HepG2 (cell line): ENCODE results near the gene BBS1. TPM values are rescaled to one million over a fixed set of nuclear protein-coding genes. Genes with fewer than 3 reads are reported as not detected.

Experiments
- ATM ChIP-seq: fragments of 450-650 bp; IDR thresholded peaks from 2 replicates; pipeline ENCODE4 v1.7.1; 2017; ENCODE audit warnings: mild to moderate bottlenecking, borderline replicate concordance
- BATF2 ChIP-seq: sonication (generic); formaldehyde crosslinking; IDR thresholded peaks from 2 replicates; pipeline ENCODE4 v1.8.0; 2022; ENCODE audit warnings: mild to moderate bottlenecking, missing genetic modification reagents, moderate library complexity
- CHD2 ChIP-seq: IDR thresholded peaks from 2 replicates; pipeline ENCODE4 v1.6.1; 2011; ENCODE audit warnings: low read depth, low read length, improper control_type of control experiment
- CSRNP1 ChIP-seq: sonication (generic); formaldehyde crosslinking; IDR thresholded peaks from 2 replicates; pipeline ENCODE4 v1.8.1; 2023; ENCODE audit warnings: mild to moderate bottlenecking, missing genetic modification reagents
- FLYWCH1 ChIP-seq: sonication (generic); formaldehyde crosslinking; IDR thresholded peaks from 2 replicates; pipeline ENCODE4 v1.8.1; 2023; ENCODE audit warnings: mild to moderate bottlenecking, missing genetic modification reagents
- MATR3 ChIP-seq: sonication (generic); formaldehyde crosslinking; IDR thresholded peaks from 2 replicates; pipeline ENCODE4 v1.4.0; 2020; ENCODE audit warnings: missing genetic modification reagents
- MNT ChIP-seq: fragments of 450-650 bp; IDR thresholded peaks from 2 replicates; pipeline ENCODE4 v1.6.1; 2016
- PHF21A ChIP-seq: sonication (generic); formaldehyde crosslinking; IDR thresholded peaks from 2 replicates; pipeline ENCODE4 v1.5.0; 2020; ENCODE audit warnings: mild to moderate bottlenecking, missing genetic modification reagents
- SMYD3 ChIP-seq: sonication (generic); formaldehyde crosslinking; IDR thresholded peaks from 2 replicates; pipeline ENCODE4 v1.8.1; 2023; ENCODE audit warnings: mild to moderate bottlenecking, missing genetic modification reagents
- SUZ12 ChIP-seq: fragments of 150-350 bp; IDR thresholded peaks from 2 replicates; pipeline ENCODE4 v1.6.1; 2014; ENCODE audit warnings: low read depth, low read length
- THRA ChIP-seq: sonication (generic); formaldehyde crosslinking; IDR thresholded peaks from 2 replicates; pipeline ENCODE4 v1.4.0; 2020; ENCODE audit warnings: missing genetic modification reagents, borderline replicate concordance
- ZBTB10 ChIP-seq: sonication (generic); formaldehyde crosslinking; IDR thresholded peaks from 2 replicates; pipeline ENCODE4 v1.4.0; 2020; ENCODE audit warnings: missing genetic modification reagents, borderline replicate concordance
- ZGPAT ChIP-seq: IDR thresholded peaks from 2 replicates; pipeline ENCODE4 v1.6.1; 2016; ENCODE audit warnings: mild to moderate bottlenecking
- ZNF232 ChIP-seq: sonication (generic); formaldehyde crosslinking; IDR thresholded peaks from 2 replicates; pipeline ENCODE4 v1.4.0; 2020; ENCODE audit warnings: missing genetic modification reagents, borderline replicate concordance
- ZNF260 ChIP-seq: sonication (generic); formaldehyde crosslinking; IDR thresholded peaks from 2 replicates; pipeline ENCODE4 v1.4.0; 2020; ENCODE audit warnings: missing genetic modification reagents, low read depth, mild to moderate bottlenecking, borderline replicate concordance
- ZNF274 ChIP-seq: sonication (generic); formaldehyde crosslinking; IDR thresholded peaks from 2 replicates; pipeline ENCODE4 v1.5.1; 2020; ENCODE audit warnings: mild to moderate bottlenecking, missing genetic modification reagents
- ZNF331 ChIP-seq: sonication (generic); formaldehyde crosslinking; IDR thresholded peaks from 2 replicates; pipeline ENCODE4 v1.4.0; 2020; ENCODE audit warnings: missing genetic modification reagents
- ZNF451 ChIP-seq: sonication (generic); formaldehyde crosslinking; IDR thresholded peaks from 2 replicates; pipeline ENCODE4 v1.5.0; 2020; ENCODE audit warnings: mild to moderate bottlenecking, missing genetic modification reagents
- ZNF550 ChIP-seq: sonication (generic); formaldehyde crosslinking; IDR thresholded peaks from 2 replicates; pipeline ENCODE4 v1.4.0; 2020; ENCODE audit warnings: mild to moderate bottlenecking, missing genetic modification reagents, borderline replicate concordance
- ZNF615 ChIP-seq: sonication (generic); formaldehyde crosslinking; IDR thresholded peaks from 2 replicates; pipeline ENCODE4 v1.5.0; 2020; ENCODE audit warnings: mild to moderate bottlenecking, missing genetic modification reagents, borderline replicate concordance
- polyA plus RNA-seq, 8 experiments: library from polyadenylated mRNA; depleted of rRNA in 3 of 8; stranded (reverse) in 7 of 8; unstranded in 1 of 8; fragments of >200 nt; fragmentation: Illumina TruSeq in 4 of 8; extraction: Trizol in 4 of 8; gene quantifications; 2 replicates each; pipeline versions ENCODE4 v1.2.1 to v1.2.3, GENCODE V29; 2011 to 2016; ENCODE audit warnings: low read depth in 4 of 8, missing spikeins in 1 of 8, mixed read lengths in 1 of 8; ENCODE audit not compliant: insufficient read depth in 1 of 8
- total RNA-seq, 5 experiments: library from RNA; depleted of rRNA; stranded (reverse); fragments of >200 nt; fragmentation: Illumina TruSeq; extraction: Trizol; gene quantifications; 2 replicates each; pipeline ENCODE4 v1.2.3, GENCODE V29; 2016; ENCODE audit warnings: low read depth in 1 of 5

The BBS1 gene
- total and polyA plus RNA-seq, 2 of the 13 experiments (the other 11 are each of a cell fraction or from before 2014, with no cell fraction given) = 11.7 to 14.1 TPM

GRCh38 chr11:66579017-66579606 lies 68.7 kb downstream of the BBS1 start (continued):
- no peak for TF ChIP-seq ZNF232
- TF ChIP-seq ZNF615 (CRISPR knock-in tag) = no peak
- no peak for TF ChIP-seq FLYWCH1 (CRISPR knock-in tag)
- no peak for TF ChIP-seq CHD2
- TF ChIP-seq ZNF260 = no peak
- TF ChIP-seq MATR3 (CRISPR knock-in tag) = no peak
- 0 out of 2 replicates have a peak, but pooled peaks have one; percentile 15 for TF ChIP-seq ZNF331 (CRISPR knock-in tag)
- no peak for TF ChIP-seq SMYD3
- TF ChIP-seq ZNF550 (CRISPR knock-in tag) = no peak
- 0 out of 2 replicates have a peak, but pooled peaks have one; percentile 24 for TF ChIP-seq ZGPAT
- no peak for TF ChIP-seq THRA (CRISPR knock-in tag)
- TF ChIP-seq CSRNP1 (CRISPR knock-in tag) = no peak
- TF ChIP-seq ZNF451 (CRISPR knock-in tag) = 0 out of 2 replicates have a peak, but pooled peaks have one; percentile 38
- TF ChIP-seq ZBTB10 = no peak
- no peak for TF ChIP-seq ZNF274 (CRISPR knock-in tag)
- no peak for TF ChIP-seq MNT
- no peak for TF ChIP-seq PHF21A (CRISPR knock-in tag)
- no peak for TF ChIP-seq SUZ12
- TF ChIP-seq BATF2 (CRISPR knock-in tag) = no peak
- no peak for TF ChIP-seq ATM
